ENCODE data around the gene PTPRM. TPM values are rescaled to one million over a fixed set of nuclear protein-coding genes. Genes with fewer than 3 reads are reported as not detected.

PTPRM gene
- total RNA-seq, 1 experiment from 2014 or later, result 6.2 TPM

DNA sequence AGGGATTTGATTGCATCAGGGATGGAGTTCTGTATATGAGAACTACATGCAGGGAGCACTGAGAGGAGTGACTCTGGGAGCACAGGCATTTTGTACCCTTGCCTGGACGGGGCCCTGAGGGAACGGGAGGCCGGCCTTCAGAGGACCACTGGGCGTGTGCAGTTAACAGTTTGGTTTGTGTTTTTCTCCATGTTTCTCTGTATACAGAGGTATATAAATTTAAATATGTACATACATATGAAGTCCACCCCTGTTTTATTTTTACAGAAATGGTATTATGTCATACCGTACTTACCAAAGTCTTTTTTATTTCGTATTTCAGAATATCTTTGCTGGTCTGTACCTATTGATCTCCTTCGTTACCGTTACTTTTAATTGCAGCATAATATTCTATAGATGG, 111.3 kb downstream of the PTPRM start:
- H3K27ac ChIP-seq (ENCODE audit: insufficient read length, low read depth, low read length), result no peak overlapping the region
- H4K20me1 ChIP-seq (ENCODE audit: control insufficient read depth, insufficient read depth, insufficient read length), result no peaks in the 10 kb centered on the region
- H3K27me3 ChIP-seq (ENCODE audit: insufficient read depth, low read length), result no peaks in the 10 kb centered on the region
- no peak overlapping the region for H2AFZ ChIP-seq (ENCODE audit: low read length)
- Mint-ChIP-seq H3K36me3 (ENCODE audit: insufficient read depth in 1 of 3, low read depth in 3 of 3) (no peaks in the 10 kb centered on the region), H3K4me1 (peaks cover under 1 to 4% of the 10 kb centered on the region in 2 experiments; a peak in 3 of 4 replicates), H3K4me3 (no peak overlapping the region), H3K9me3 (no peaks in the 10 kb centered on the region), H3K27me3 (ENCODE audit: low read depth) (no peaks in the 10 kb centered on the region), H3K27ac (no peak overlapping the region)
- H2BK15ac ChIP-seq (ENCODE audit: low read depth, low read length), result no peak overlapping the region
- no peak overlapping the region for H3K23ac ChIP-seq (ENCODE audit: insufficient read length, low read depth, low read length)
- no peak overlapping the region for H4K5ac ChIP-seq (ENCODE audit: insufficient read length, low read depth, low read length)
- H3T11ph ChIP-seq (ENCODE audit: low read length), result no peak overlapping the region
- no peak overlapping the region for H3K4me2 ChIP-seq (ENCODE audit: insufficient read depth, insufficient read length, low read length)
- H3K14ac ChIP-seq (ENCODE audit: insufficient read depth, low read length), result no peak overlapping the region
- no peaks in the 10 kb centered on the region for H3K9me3 ChIP-seq (ENCODE audit: control insufficient read depth, low read depth, low read length)
- H3K4ac ChIP-seq (ENCODE audit: low read depth, low read length), result no peak overlapping the region
- H3K23me2 ChIP-seq (ENCODE audit: insufficient read length, low read depth, low read length, poor library complexity, severe bottlenecking), result no peaks in the 10 kb centered on the region
- no peak overlapping the region for H2BK5ac ChIP-seq (ENCODE audit: insufficient read length, low read length)
- no peaks in the 10 kb centered on the region for H3K79me1 ChIP-seq (ENCODE audit: insufficient read depth, low read depth, low read length, poor library complexity, severe bottlenecking)
- no peak overlapping the region for H2AK5ac ChIP-seq (ENCODE audit: insufficient read length, low read length)
- no peak overlapping the region for H2BK12ac ChIP-seq (ENCODE audit: insufficient read length, low read depth, low read length)
- no peak overlapping the region for H2BK20ac ChIP-seq (ENCODE audit: low read depth, low read length, poor library complexity, severe bottlenecking)
- no peaks in the 10 kb centered on the region for H3K79me2 ChIP-seq (ENCODE audit: insufficient read depth, low read length)
- no peak overlapping the region for H4K8ac ChIP-seq (replicated peaks; ENCODE audit: insufficient read length, low read depth, low read length)
- H2BK120ac ChIP-seq (ENCODE audit: low read depth, low read length, poor library complexity, severe bottlenecking), result no peak overlapping the region
- no peak overlapping the region for H3K56ac ChIP-seq (ENCODE audit: insufficient read length, low read depth, low read length)
- WGBS (ENCODE audit: extremely low coverage, insufficient read length, low lambda C conversion rate), result no CpG with 5 or more reads among the region's 8 CpGs
- H4K91ac ChIP-seq (ENCODE audit: insufficient read length, low read depth, low read length), result no peak overlapping the region
- TF ChIP-seq, protein P1, sequence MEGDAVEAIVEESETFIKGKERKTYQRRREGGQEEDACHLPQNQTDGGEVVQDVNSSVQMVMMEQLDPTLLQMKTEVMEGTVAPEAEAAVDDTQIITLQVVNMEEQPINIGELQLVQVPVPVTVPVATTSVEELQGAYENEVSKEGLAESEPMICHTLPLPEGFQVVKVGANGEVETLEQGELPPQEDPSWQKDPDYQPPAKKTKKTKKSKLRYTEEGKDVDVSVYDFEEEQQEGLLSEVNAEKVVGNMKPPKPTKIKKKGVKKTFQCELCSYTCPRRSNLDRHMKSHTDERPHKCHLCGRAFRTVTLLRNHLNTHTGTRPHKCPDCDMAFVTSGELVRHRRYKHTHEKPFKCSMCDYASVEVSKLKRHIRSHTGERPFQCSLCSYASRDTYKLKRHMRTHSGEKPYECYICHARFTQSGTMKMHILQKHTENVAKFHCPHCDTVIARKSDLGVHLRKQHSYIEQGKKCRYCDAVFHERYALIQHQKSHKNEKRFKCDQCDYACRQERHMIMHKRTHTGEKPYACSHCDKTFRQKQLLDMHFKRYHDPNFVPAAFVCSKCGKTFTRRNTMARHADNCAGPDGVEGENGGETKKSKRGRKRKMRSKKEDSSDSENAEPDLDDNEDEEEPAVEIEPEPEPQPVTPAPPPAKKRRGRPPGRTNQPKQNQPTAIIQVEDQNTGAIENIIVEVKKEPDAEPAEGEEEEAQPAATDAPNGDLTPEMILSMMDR (conservative IDR thresholded peaks at IDR 0.05), result no peak
- no peaks in the 10 kb centered on the region for H3K4me1 ChIP-seq (ENCODE audit: insufficient read depth, low read length)
- DNase-seq, result no peak
- H3K9ac ChIP-seq (ENCODE audit: extremely low read depth, insufficient read length, low read length), result no peak overlapping the region
- H3K18ac ChIP-seq (ENCODE audit: insufficient read length, low read depth, low read length), result no peak overlapping the region
